Kidney tubule cell (primary cell): ENCODE data around the gene UMODL1.

Source experiments
- DNase-seq: peaks from one replicate; pipeline ENCODE4 v3.0.0-alpha.2; 2018; ENCODE audit warnings: low spot score

Gene UMODL1

DNA sequence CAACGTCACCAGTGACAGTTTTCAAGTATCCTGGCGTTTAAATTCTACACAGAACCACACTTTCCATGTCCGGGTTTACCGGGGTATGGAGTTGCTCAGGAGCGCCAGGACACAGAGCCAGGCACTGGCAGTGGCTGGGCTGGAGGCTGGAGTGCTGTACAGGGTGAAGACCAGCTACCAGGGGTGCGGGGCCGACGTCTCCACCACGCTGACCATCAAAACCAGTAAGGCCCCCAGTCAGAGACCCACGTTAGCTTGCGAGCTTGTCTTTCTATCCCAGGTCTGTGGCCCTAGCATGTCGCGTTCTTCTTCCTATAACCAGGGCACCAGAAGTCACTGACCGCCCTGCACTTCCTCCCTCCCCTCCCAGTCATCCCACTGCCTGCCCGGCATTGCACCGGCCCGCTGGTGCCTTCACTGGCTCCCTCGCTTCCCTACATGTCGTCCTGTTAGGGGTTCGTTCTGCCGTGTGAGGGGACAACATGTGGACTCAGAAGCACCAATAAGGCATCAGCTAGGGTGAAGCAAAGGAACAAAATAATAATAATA, 27.9 kb downstream of the UMODL1 start:
- DNase-seq: no peak

DNA sequence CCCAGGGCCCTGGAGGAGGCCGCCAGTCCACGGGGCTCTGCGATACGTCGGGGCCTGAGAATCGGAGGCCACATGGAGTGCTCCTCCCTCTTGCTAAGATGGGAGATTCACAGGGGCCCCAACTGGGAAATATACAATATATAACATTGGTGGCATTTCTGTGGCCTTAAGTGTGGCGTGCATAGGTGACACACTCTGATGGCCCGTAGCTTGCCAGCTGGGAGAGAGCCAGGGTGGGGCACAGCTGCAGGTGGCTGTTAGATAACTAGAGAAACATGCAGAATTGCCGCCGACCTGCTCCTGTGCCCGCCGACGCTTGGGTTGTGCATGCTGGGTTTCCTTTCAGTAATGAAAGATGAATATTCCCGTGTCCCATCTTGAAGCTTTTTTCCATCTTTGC, 30.1 kb downstream of the UMODL1 start:
- no peak for DNase-seq

DNA sequence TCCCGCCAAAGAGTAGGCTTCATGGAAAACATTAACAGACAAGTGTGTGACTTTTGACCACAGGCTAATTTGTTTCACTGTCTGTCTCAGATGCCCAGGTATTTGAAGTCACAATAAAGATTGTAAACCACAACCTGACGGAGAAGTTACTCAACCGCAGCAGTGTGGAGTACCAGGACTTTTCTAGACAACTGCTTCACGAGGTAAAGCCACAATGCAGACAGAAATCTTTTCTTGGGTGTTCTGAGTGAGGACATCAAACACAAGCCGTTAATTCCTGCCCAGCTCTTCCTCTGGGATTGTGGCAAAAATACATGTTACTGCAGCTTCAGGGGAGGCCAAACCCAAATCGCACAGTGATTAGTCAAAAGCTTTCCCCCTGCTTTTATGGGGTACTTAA, 31.0 kb downstream of the UMODL1 start:
- peak; percentile 90 for DNase-seq

DNA sequence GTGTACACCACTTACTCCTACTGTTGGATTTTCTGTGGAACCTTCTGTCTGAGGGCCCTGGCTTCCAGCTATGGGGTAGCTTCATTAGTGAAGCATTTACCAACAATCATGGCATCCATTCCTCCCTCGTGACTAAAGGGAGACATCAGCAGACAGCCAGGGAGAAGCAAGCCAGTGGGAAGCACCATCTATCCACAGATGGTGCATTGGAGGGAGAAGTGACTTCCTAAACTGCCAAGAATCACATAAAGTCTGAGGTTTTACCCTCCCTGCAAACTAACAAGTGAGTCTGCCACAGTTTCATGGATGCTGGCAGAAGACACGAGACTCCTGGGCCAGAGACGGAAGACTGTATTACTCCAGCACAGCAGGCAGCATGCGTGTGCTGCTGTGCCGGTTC, 31.4 kb downstream of the UMODL1 start:
- no peak for DNase-seq

DNA sequence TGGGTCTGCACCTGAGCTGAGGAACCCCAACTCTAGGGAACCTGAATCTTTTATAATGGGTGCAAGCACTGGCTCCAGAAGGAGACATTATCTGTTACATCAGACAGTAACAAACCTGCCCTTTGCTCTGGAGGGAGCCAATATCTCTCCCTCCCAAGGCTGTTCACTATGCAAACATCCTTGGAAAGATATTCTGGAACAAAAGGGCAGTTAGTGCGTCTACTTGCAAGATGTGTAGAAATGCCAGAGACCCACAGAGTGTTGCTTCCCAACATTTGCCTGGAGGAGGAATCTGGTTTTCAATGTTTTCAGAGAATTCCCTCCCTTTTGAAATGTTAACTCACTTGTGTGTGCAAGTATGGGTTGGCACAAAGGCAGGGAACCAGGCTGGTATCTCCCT, 31.9 kb downstream of the UMODL1 start:
- no peak for DNase-seq

DNA sequence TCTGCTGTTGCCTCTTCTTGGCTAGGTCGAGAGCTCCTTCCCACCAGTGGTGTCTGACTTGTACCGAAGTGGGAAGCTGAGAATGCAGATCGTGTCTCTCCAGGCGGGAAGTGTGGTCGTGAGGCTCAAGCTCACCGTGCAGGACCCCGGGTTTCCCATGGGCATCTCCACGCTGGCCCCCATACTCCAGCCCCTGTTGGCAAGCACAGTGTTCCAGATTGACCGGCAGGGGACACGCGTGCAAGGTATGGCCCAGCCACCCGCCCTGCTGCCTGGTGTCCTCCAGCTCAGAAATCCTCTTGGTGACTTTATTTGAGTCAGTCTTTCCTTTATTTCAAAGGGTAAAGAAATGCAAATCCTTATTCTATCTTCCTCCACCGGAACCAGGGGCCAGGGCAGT, 32.7 kb downstream of the UMODL1 start:
- DNase-seq: no peak

DNA sequence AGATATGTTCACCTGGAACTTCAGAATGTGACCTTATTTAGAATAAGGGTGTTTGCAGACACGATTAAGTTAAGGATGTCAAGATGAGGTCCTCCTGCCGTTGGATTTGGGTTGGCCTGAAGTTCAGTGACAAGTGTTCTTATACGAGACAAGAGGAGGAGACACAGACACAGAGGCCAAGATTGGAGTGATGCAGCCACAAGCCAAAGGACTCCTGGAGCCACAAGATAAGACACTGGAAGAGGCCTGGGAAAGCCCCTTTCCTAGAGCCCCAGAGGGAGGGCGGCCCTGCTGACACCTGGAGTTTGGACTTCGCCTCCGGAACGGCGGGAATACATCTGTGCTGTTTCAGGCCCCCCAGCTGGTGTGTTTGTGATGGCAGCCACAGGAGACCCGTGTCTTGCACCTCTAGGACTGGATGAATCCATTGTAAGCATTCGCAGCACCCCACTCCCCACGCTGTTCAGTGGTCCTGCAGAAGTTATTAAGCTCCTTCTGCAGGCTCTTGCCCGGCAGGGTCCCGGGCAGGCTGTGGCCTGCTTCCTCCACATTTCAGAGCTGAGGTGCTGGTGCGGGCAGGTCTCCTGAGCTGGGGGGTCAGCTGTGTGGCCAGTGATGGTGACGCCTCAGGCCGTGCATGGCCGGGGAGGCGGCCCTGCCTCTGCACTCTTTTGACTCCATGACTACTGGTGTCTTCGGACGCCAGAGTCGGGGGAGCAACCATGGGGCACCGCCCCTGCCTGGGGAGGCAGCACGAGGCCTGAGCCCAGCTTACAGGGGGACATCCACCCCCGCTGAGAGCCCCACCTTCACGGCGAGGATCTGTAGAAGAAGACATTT, 34.6 kb downstream of the UMODL1 start:
- no peak for DNase-seq

DNA sequence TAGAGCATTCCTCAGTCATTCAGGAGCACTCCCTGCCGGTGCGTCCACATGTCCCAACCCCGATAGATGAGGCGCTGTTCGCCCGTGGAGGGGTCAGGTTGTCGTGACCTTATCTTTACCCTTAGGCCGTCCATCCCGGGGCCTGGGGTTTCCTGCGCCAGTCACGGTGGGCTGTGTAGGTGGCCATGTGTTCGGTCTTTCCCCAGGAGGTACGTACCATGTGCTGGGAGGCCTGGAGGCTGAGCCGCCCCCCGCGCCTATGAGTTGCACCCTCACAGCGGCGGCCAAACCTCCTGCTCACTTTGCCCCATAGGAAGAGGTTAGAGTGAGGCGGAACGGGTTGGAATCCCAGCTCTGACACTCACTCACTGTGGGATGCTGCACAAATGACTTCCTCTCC, 35.3 kb downstream of the UMODL1 start:
- DNase-seq: no peak

DNA sequence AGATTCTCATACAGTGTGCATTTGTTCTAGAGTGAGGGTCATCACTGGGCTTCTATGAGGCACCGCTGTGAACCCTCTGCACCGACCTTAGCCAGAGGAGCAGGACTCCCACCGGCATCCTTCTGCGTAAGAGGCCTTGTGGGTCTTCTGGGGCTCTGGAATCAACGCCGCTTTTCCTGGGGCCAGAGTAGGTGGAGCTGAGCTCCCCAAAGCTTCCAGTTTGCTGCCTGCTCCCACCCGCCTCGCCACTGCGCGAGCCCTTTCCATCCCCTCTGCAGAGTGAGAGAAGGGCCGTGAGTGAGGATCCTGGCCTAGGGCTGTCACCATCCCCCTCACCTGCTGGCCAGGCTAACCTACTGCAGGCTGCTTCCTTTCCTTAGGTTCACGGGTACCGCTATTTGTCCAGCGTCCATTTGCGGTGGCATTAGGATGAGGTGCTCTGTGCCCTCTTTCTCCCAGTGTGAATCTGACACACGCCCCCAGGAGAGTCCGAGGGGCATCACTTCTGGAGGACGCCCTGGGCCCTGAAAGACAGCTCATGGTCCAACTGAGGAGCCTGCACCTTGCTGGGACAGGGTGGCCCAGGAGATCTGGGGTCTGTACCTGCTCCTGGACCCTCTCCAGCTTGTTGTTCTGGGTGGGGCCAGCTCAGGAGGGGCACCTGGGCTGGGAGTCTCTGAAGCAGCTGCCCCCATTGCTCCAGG, 36.2 kb downstream of the UMODL1 start:
- no peak for DNase-seq

DNA sequence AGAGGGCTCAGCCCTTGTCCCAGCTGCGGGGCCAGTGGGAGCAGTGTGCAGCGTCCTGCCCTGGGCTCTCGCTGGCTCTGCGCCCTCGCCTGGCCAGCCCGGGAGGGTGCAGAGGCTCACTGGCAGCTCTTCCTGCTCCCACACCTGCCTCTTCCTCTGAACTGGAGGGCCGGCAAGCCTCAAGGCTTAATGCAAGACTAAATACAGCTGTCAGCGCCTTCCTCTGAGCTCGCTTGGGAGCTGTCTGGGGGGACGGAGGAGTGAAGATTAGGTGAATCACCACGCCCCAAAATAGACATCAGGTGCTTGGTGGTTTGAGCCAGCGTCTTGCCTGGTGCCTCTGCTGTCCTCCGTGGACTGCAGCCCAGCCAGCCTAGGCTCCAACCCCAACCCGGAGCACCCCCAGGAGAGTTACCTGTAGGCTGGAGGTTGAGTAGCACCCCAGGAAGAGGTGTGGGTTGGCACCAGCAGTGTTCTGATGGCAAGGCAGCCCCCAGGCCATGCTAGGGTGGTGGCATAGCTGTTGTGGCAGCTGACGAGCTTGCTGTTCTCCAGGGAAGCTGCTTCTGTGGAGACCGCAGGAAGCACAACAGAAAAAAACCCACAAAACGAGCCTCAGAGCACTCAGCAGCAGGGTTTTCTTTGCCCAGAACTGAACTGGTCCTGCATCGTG, 36.9 kb downstream of the UMODL1 start:
- peak; percentile 76 for DNase-seq

DNA sequence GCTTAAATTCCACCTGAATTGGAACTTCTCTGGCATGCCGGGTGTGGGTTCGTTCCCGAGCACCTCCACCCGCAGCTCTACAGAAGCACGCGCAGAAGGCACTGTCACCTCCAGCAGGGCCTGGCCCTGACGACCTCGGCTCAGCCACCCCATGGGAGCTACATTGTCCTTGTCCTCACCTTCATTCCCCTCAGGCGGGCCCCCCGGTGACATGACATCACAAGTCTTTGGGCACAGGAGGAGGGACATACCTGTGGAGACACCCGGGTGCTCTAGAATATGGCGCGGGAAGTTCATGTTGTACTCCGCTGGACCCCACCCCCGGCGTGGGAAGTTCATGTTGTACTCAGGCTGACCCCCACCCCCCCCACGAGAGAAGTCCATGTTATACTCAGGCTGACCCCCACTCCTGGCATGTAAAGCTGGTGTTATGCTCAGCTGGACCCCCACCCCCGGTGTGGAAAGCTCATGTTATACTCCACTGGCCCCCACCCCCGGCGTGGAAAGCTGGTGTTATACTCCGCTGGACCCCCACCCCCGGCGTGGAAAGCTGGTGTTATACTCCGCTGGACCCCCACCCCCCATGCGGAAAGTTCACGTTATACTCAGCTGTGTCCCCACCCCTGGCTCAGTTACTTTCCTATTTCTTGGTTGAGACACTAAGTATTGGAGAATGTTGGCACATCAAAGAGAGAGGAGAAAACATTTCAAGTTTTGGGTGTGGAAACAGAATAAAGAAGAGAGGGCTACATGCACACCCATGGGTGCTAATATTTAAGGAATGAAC, 37.6 kb downstream of the UMODL1 start:
- DNase-seq: no peak

DNA sequence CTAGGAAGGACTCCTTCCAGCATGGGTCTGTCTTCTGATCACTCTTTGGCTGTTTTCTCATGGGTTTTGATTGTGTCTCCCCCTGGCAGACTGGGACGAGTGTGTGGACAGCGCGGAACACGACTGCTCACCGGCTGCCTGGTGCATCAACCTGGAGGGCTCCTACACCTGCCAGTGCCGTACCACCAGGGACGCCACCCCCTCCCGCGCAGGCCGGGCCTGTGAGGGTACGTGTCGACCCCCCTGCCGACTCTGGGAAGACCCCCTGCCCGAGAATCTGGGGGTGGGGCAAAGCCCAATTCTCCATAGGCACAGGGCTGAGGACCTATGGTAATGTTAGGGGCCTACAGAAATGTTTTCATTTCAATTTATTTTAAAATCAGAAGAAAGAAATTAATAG, 38.4 kb downstream of the UMODL1 start:
- DNase-seq: no peak

DNA sequence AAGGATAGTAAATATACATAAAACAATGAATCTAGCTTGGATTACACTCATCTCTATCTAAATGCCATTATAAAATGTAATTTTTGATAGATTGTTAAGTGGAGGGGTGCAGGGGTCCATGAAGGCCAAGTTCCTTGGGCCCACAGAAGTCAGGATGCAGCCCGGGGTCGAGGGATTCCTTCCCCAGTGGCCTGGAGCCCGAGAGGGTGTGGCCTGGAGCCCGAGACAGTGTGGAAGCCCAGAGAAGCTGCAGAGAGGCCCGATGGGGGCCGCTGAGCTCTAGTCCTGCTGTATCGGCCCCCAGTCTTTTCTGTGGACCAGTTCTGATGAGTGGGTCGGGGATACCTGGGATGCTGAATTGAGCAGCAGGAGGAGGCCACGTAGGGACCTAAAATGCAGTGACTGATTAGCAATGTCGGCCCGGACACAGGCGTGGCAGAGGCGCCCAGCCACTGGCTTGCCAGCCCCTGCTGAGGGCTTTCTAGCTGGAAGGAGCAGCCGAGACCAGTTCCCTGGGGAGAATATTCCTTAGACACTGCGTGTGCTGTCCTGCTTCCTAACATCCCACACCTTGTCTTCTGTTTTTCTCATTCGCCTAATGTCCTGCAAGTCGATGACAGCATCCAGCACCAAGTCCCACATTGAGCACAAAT, 38.9 kb downstream of the UMODL1 start:
- DNase-seq: no peak

DNA sequence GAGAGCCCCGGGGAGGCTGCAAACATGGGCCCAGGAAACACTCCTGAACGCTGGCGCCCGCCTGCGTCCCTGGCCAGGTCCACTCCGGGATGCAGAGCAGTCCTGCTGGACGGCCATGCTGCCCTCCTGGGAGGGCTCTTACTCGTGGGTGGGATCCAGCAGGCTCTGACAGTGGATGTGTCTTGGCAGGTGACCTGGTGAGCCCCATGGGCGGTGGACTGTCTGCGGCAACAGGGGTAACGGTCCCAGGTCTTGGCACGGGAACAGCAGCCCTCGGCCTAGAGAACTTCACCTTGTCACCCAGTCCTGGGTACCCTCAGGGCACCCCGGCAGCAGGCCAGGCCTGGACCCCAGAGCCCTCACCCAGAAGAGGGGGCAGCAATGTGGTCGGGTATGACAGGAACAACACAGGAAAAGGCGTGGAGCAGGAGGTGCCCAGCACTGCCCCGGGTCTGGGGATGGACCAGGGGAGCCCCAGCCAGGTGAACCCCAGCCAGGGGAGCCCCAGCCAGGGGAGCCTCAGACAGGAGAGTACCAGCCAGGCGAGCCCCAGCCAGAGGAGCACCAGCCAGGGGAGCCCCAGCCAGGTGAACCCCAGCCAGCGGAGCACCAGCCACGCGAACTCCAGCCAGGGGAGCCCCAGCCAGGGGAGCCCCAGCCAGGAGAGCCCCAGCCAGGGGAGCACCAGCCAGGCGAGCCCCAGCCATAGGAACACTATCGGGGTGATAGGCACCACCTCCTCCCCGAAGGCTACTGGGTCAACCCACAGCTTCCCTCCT, 39.8 kb downstream of the UMODL1 start:
- no peak for DNase-seq

DNA sequence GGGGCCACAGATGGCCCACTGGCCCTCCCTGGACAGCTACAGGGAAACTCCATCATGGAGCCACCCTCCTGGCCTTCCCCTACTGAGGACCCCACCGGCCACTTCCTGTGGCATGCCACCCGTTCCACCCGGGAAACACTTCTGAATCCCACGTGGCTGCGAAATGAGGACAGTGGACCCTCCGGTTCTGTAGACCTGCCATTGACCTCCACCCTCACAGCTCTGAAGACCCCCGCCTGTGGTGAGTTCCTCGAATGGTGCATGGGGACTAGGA, 40.3 kb downstream of the UMODL1 start:
- no peak for DNase-seq

DNA sequence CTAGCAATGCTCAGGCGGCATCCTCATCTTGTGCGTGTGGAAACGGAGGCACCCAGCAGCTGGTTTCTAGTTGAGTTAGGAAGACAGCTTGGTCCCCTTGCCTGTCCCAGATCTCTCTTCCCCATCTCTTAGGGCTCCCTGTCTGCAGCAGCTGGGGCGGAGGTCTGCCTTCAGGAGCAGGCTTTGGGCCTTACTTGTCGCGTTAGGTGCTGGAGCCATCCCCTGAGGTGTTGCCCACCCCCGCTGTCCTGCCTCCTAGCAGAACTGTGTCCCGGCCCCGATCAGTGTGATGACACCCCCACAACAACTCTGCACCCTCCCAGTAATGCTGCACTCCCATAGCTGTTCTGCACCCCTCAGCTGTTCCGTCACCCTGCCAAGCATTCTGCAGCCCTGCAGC, 40.7 kb downstream of the UMODL1 start:
- no peak for DNase-seq

DNA sequence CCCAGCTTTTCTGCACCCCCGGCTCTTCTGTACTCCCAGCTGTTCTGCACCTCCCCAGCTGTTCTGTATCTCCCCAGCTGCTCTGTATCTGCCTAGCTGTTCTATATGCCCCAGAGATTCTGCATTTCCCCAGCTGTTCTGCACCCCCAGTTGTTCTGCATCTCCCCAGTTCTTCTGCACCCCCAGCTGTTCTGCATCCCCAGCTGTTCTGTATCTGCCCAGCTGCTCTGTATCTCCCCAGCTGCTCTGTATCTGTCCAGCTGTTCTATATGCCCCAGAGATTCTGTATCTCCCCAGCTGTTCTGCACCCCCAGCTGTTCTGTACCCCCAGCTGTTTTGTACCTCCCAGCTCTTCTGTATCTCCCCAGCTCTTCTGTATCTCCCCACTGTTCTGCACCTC, 41.1 kb downstream of the UMODL1 start:
- no peak for DNase-seq

DNA sequence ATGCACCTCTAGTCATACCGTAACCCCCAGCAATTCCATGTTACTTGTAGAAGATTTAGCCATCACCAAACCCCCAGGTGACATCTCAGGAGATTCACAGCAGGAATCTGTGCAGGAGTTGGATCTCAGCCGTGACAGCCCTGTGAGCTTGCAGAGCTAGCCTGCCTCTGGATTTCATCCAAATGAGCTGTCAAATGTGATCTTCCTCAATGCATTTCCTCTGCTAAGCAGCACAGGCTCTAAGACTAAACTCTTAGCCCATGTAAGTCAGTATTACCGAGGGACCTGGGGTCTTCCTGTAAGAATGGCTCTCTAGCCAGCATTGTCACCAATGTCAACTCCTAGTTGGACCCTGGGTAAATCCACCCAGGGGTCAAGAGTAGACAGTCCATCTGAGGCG, 41.7 kb downstream of the UMODL1 start:
- DNase-seq: no peak

DNA sequence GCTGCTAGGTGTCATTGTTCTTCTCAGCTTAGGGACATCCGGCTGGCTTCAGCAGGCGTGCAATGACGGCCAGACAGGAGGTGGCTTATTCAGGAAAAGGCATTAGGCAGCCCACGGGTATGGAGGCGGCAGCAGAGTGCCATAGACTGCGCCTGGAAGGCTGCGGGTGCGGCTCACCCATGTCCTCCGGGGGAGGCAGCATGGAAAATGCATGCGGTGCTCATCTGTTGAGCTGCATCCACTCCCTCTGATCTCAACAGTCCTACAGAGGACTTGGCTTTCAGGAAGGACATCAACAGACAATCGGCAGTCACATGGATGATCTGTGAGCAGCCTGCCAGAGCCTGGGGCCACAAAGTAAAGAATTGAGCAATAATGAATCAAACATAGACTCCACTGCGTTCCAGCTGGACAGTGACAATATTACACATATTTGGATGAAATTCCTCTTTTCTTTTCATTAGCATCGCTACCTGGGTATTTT, 42.9 kb downstream of the UMODL1 start:
- no peak for DNase-seq

DNA sequence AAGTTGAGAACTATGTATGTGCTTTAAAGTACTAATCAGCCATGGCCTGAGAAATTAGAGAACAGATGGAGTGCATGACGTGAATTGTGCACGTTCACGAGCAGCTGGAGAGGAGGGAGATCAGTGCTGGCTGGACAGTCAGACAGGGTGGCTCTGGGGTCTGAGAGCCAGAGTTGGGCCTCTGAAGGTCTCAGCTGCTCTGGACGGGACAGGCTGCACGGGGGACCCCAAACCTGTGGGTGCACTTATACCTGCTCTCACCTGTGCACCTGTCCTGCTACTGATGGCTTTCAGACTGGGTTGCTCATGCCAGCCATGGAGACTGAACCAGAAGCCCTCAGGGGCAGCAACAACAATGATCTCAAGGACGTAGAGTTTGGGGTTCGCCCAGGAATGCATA, 43.5 kb downstream of the UMODL1 start:
- DNase-seq: no peak

DNA sequence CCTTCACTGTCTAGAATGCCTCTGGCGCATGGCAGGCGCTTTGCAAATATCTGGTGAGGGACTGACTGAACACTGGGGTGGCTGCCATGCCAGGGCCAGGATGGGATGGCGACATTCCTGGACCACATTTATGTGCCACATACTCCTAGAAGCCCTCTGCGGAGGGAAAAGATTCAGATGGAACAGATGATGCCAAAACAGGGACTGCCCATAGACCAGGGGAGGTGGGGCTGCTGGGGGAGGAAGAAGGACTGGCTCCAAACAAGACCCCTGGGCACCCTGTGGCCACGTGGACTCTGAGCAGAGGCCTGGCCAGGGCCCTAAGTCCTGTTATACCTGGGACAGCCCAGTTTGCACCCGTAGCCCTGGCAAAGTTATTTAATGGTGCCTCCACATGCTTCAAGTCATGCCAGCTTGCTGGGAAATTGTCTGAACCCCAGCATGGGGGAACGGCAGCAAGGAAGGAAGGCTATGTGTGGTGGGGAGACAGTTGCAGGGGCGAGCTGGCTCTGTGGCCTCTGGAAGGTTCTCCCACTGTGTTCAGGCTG, 44.1 kb downstream of the UMODL1 start:
- DNase-seq: no peak
